Adrenal gland (tissue), 12 donors: Measurements from ENCODE around the gene TMEM132D. TPM values are rescaled to one million over a fixed set of nuclear protein-coding genes. Genes with fewer than 3 reads are reported as not detected.

Experiments used
- DNase-seq, 7 donors: peaks; one replicate each; pipeline ENCODE4 v3.0.0-alpha.2; 2019 to 2020
- H3K27ac ChIP-seq, 5 donors: fragments of 200-600 bp; sonication (generic) in 4 of 5; 1 replicate in 3 of 5; 2 replicates in 2 of 5; pipeline versions ENCODE4 v1.5.1 to v1.8.0; 2016 to 2020; ENCODE audit warnings: mild to moderate bottlenecking in 1 of 5
- H3K27me3 ChIP-seq: fragments of 200-600 bp; 2 replicates; pipeline ENCODE4 v1.8.0; 2021
- H3K36me3 ChIP-seq, 2 donors: fragments of 200-600 bp; replicated peaks in 1 of 2; 1 replicate in 1 of 2; 2 replicates in 1 of 2; pipeline versions ENCODE4 v1.5.1 to v1.8.0; 2018 to 2022
- H3K4me1 ChIP-seq, 2 donors: fragments of 200-600 bp; replicated peaks in 1 of 2; 1 replicate in 1 of 2; 2 replicates in 1 of 2; pipeline versions ENCODE4 v1.5.1 to v1.8.0; 2018 to 2021
- H3K4me3 ChIP-seq, 4 donors: fragments of 200-600 bp; sonication (generic) in 3 of 4; one replicate each; pipeline ENCODE4 v1.5.1; 2016 to 2018
- H3K9me3 ChIP-seq, 3 donors: fragments of 200-600 bp; sonication (generic) in 1 of 3; replicated peaks in 1 of 3; 1 replicate in 2 of 3; 2 replicates in 1 of 3; pipeline versions ENCODE4 v1.5.1 to v1.8.0; 2016 to 2021
- POLR2A ChIP-seq, 2 donors: fragments of 450-650 bp; IDR thresholded peaks; one replicate each; pipeline ENCODE4 v1.6.1; 2017; ENCODE audit warnings: antibody characterized with exemption in 2 of 2, mild to moderate bottlenecking in 2 of 2, moderate library complexity in 1 of 2
- WGBS, 4 donors: extraction: QIAGEN DNeasy Blood & Tissue Kit in 2 of 4; methylation state at CpG; one replicate each; pipeline versions ENCODE4 v1.1.5 to v1.1.7; 2013 to 2017; 5-methylcytosine and 5-hydroxymethylcytosine counted together
- intact Hi-C, 2 donors: fragments of 100-400 bp; cut with DNase I; formaldehyde crosslinking; loops; one replicate each; pipeline versions ENCODE4 v1.14.1 to v1.15.0; 2022 to 2023
- polyA plus RNA-seq, 3 donors: library from polyadenylated mRNA; stranded (reverse); fragments of 200-250 nt in 2 of 3; fragments of 350-450 nt in 1 of 3; fragmentation: Illumina TruSeq in 1 of 3; extraction: RNeasy Lipid Tissue Mini Kit (QIAGEN cat#74804) in 1 of 3; gene quantifications; one replicate each; pipeline ENCODE4 v1.2.3, GENCODE V29; 2013 to 2014
- total RNA-seq, 9 donors: library from RNA; depleted of rRNA in 4 of 9; stranded (reverse); fragments of >200 nt in 4 of 9; fragments of 120-200 nt in 1 of 9; fragmentation: NEBNext Ultra II Directional in 1 of 9; extraction: Animal tissue kit (Norgen Biotek cat#: 25700) in 1 of 9; gene quantifications; one replicate each; pipeline versions ENCODE4 v1.1.0 to v1.2.4, GENCODE V29; 2013 to 2023
- TF ChIP-seq, protein P1 (sequence below), 6 experiments: fragments of 450-650 bp in 4 of 6; fragments of 200-600 bp in 2 of 6; sonication (generic) in 1 of 6; IDR thresholded peaks; 1 replicate in 5 of 6; 2 replicates in 1 of 6; pipeline versions ENCODE4 v1.5.1 to v1.8.0; 2016 to 2021; ENCODE audit warnings: antibody characterized with exemption in 6 of 6, mild to moderate bottlenecking in 2 of 6, moderate library complexity in 1 of 6
- donor health status: healthy with polysubstance abuse.
- donor health status: Bipolar disorder and iron deficiency.
- donor health status: DM: yes; HTN: yes; CAD: no.
- donor health status: DM: no; HTN: no; CAD: no.
- donor health status: DM: no; HTN: no; CAD: no.
- donor health status: DM: yes; HTN: yes; CAD: no.

TMEM132D gene
- total and polyA plus RNA-seq, 12 donors: 0.03 to 0.83 (median 0.35) TPM; not detected in 8

DNA sequence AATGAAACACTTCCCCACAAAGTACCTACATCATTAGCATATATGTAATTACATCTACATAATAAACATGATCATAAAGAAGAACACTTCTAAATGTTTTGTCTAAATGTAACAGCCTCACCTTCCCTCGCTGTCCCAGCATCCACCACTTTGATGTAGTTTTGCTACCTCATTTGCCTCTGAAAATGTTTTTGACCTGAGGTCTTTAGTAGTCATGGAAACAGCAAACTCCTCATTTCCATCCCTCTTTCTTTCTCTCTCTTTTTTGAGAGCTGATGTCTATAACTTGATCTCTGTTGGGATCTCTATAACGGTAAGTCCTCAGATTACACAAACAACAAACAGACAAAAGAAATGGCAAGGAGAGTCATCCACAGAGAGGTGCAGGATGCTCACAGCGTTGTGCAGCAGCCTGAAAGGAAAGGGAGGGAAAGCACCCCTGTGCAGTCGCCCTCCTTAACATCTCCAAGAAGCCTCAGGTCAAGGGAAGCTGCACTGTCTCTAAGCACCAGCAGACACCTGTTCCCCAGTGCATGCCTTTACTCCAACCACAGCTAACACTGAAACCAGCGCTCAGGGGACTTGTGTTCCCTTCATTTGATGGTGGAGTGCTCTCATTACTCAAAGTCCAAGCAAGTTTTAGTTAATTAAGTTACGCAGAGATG, 268.7 kb downstream of the TMEM132D start:
- H3K27ac ChIP-seq: no peak overlapping the region
- H3K4me3 ChIP-seq: no peak overlapping the region
- no peak for DNase-seq
- 36 to 58% (median 49%) methylated on average over 6 of the region's 6 CpGs for WGBS, 4 donors
- H3K36me3 ChIP-seq: no peaks in the 10 kb centered on the region
- no peaks in the 10 kb centered on the region for H3K4me1 ChIP-seq
- H3K27me3 ChIP-seq: no peaks in the 10 kb centered on the region
- TF ChIP-seq POLR2A (IDR thresholded peaks at IDR 0.05): no peak
- TF ChIP-seq, protein P1, sequence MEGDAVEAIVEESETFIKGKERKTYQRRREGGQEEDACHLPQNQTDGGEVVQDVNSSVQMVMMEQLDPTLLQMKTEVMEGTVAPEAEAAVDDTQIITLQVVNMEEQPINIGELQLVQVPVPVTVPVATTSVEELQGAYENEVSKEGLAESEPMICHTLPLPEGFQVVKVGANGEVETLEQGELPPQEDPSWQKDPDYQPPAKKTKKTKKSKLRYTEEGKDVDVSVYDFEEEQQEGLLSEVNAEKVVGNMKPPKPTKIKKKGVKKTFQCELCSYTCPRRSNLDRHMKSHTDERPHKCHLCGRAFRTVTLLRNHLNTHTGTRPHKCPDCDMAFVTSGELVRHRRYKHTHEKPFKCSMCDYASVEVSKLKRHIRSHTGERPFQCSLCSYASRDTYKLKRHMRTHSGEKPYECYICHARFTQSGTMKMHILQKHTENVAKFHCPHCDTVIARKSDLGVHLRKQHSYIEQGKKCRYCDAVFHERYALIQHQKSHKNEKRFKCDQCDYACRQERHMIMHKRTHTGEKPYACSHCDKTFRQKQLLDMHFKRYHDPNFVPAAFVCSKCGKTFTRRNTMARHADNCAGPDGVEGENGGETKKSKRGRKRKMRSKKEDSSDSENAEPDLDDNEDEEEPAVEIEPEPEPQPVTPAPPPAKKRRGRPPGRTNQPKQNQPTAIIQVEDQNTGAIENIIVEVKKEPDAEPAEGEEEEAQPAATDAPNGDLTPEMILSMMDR (IDR thresholded peaks at IDR 0.05): no peak
- H3K9me3 ChIP-seq: no peaks in the 10 kb centered on the region
- intact Hi-C loops: no loop called here

GRCh38 chr12:129631316-129631715, 272.5 kb downstream of the TMEM132D start:
- 66 to 69% (median 68%) methylated on average over 6 of the region's 6 CpGs for WGBS, 4 donors
- TF ChIP-seq, protein P1 (IDR thresholded peaks at IDR 0.05): no peak
- TF ChIP-seq POLR2A (IDR thresholded peaks at IDR 0.05): no peak
- Histone ChIP-seq H3K36me3 (no peaks in the 10 kb centered on the region), H3K4me3 (no peak overlapping the region), H3K4me1 (no peaks in the 10 kb centered on the region), H3K27ac (no peak overlapping the region), H3K27me3 (no peaks in the 10 kb centered on the region), H3K9me3 (no peaks in the 10 kb centered on the region)
- intact Hi-C loops: no loop called here
- DNase-seq: no peak

DNA sequence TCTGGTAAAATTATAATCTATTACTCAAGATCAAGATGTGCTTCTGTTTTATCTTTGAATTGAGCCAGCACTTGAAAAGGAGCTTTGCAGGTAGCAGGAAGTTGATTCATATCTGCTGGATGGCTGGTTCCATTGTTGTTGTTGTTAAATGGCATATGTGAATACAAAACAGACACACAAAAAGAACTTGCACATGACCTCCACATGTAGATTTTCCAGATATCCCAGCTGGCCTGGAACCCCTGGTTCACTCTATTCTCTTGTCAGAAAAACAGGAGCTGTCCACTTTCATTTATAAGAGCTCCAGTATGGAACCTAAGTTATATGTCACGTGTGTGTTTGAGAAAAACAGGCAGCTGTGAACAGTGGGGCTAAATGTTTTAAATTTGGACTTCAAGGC, 273.9 kb downstream of the TMEM132D start:
- Histone ChIP-seq H3K36me3 (no peaks in the 10 kb centered on the region), H3K27ac (no peak overlapping the region), H3K9me3 (no peaks in the 10 kb centered on the region), H3K4me1 (no peaks in the 10 kb centered on the region), H3K27me3 (no peaks in the 10 kb centered on the region), H3K4me3 (no peak overlapping the region)
- intact Hi-C loops: no loop called here
- TF ChIP-seq, protein P1 (IDR thresholded peaks at IDR 0.05): no peak
- no peak for TF ChIP-seq POLR2A (IDR thresholded peaks at IDR 0.05)
- DNase-seq: no peak
- 75 to 83% (median 79%) methylated on average over 1 of the region's 1 CpG for WGBS, 4 donors

GRCh38 chr12:129622566-129622965, 281.3 kb downstream of the TMEM132D start:
- WGBS, 4 donors: 78 to 94% (median 92%) methylated on average over 4 of the region's 4 CpGs
- TF ChIP-seq POLR2A (IDR thresholded peaks at IDR 0.05): no peak
- TF ChIP-seq, protein P1 (IDR thresholded peaks at IDR 0.05): no peak
- Histone ChIP-seq H3K4me3 (no peak overlapping the region), H3K4me1 (no peaks in the 10 kb centered on the region), H3K27me3 (no peaks in the 10 kb centered on the region), H3K27ac (no peak overlapping the region), H3K9me3 (no peaks in the 10 kb centered on the region), H3K36me3 (no peaks in the 10 kb centered on the region)
- DNase-seq: no peak
- intact Hi-C loops: no loop called here
